ENCODE results near the gene KCTD11.

Gene KCTD11

DNA sequence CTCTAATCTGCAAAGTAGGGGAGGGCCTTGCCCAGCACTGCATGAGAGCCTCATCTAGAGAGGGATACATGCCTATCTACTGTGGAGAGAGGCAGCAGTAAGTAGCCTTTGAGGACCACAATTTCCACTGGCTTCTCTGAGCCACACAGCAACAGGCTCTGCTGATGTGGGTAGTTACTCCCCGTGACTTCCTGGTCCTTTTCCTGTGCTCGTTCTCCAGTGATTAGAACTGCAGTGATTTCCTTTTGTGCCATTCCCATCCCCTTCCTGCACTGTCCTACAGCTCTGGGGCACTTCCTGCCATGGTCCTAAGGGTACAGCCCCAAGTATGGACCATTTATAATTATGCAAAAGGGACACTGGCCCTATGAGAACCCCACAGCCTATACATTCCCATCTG, 39.3 kb downstream of the KCTD11 start:
- Mint-ChIP-seq H3K4me1 (peaks cover 6% of the 10 kb centered on the region), H3K9me3 (no peaks in the 10 kb centered on the region), H3K36me3 (ENCODE audit: low read depth) (peaks cover 31% of the 10 kb centered on the region), H3K27me3 (ENCODE audit: low read depth) (no peaks in the 10 kb centered on the region), H3K27ac (no peak overlapping the region), H3K4me3 (peak overlapping the region; percentile 78 to 82 (median 80))
- TF ChIP-seq, protein P1, sequence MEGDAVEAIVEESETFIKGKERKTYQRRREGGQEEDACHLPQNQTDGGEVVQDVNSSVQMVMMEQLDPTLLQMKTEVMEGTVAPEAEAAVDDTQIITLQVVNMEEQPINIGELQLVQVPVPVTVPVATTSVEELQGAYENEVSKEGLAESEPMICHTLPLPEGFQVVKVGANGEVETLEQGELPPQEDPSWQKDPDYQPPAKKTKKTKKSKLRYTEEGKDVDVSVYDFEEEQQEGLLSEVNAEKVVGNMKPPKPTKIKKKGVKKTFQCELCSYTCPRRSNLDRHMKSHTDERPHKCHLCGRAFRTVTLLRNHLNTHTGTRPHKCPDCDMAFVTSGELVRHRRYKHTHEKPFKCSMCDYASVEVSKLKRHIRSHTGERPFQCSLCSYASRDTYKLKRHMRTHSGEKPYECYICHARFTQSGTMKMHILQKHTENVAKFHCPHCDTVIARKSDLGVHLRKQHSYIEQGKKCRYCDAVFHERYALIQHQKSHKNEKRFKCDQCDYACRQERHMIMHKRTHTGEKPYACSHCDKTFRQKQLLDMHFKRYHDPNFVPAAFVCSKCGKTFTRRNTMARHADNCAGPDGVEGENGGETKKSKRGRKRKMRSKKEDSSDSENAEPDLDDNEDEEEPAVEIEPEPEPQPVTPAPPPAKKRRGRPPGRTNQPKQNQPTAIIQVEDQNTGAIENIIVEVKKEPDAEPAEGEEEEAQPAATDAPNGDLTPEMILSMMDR (IDR thresholded peaks at IDR 0.05; ENCODE audit: unreplicated experiment in 3 of 3) = no peak

- Mint-ChIP-seq H3K4me1 (peaks cover 6% of the 10 kb centered on the region), H3K36me3 (ENCODE audit: low read depth) (peaks cover 27% of the 10 kb centered on the region), H3K27ac (no peak overlapping the region), H3K4me3 (peak overlapping the region; percentile 80 to 92 (median 91)), H3K27me3 (ENCODE audit: low read depth) (no peaks in the 10 kb centered on the region), H3K9me3 (no peaks in the 10 kb centered on the region)
- TF ChIP-seq, protein P1 (IDR thresholded peaks at IDR 0.05; ENCODE audit: unreplicated experiment in 3 of 3) = no peak
Measured at GRCh38 chr17:7392696-7393612, 41.0 kb downstream of the KCTD11 start.

DNA sequence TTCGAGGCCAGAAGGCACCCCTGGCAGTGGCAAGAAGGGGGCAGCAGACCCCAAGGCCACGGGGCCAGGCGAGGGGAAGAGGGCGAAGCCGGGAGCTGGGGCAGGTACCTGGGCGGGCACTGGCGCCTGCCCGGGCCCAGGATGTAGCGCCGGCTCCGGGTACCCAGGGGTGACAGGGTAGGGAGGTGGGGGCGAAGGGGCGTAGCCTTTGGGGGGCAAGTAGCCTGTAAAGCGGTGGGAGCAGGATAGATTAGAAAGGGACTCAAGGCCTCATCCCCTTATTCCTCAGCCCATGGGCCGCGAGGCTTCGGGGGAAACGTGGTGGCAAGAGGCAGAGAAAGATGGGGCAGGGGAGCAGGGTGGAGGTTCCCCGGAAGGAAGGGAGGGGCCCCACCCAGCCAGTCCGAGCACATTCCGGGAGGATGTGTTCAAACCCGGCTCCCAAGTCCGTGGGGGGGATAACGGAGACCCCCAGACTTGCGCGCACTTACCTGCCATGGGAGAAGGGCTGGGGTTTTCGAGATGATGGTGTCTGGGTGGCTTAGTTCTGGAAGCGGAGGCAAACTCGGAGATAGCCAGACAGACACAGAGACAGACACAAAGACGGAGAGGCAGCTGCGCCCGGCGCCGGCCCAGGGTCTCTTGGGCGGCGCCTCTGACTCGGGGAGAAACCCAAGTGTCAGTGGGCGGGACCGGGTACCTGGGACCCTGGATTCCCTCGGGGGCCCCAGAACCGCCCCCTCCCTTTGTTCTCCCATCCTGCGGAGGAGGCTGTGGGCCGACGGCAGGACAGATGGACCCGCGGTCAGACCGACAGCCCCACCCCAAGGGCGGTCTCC, 41.9 kb downstream of the KCTD11 start:
- peaks cover 24% of the 10 kb centered on the region for H3K36me3 Mint-ChIP-seq (ENCODE audit: low read depth)
- H3K4me1 Mint-ChIP-seq = peaks cover 6% of the 10 kb centered on the region
- no peaks in the 10 kb centered on the region for H3K9me3 Mint-ChIP-seq
- peak overlapping the region in 2 of 3 experiments; percentile 57 to 64 for H3K27ac Mint-ChIP-seq
- H3K27me3 Mint-ChIP-seq (ENCODE audit: low read depth) = no peaks in the 10 kb centered on the region
- TF ChIP-seq, protein P1 (IDR thresholded peaks at IDR 0.05; ENCODE audit: unreplicated experiment in 3 of 3) = no peak
- H3K4me3 Mint-ChIP-seq = peak overlapping the region; percentile 91 to 92 (median 91)

DNA sequence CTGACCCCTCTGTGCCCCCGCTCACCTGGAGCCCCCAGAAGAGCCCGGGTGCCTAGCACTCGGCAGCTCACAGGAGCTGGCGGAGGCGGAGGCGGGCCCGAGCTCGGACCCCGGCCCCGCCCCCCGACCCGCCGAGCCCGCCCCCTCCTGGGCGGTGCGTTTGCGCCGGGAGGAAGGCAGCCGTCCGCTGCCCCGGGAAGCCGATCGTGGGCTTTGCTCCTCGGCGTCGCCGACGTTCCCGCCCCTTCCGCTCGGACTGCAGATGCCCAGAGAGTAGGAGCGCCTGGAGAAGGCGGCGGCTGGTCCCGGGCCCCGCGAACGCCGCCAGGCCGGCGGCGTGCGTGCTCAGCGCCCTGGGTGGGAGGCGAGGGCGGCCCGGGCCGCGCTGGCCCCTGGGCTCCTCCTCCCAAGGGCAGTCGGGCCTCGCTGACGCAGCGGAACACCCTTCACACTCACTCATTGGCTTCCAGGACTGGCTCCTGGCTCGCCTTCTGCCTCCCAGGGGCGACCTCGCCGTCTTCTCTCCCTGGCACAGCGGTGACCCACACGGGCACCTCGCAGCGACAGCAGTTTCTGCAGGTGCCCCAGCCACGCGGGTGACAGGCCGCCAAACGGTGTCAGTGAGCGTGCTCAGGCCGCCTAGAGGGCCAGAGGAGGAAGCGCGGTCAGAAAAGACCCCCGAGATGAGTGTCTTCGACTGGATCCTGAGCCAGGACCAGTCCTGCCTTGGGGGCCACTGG, 42.7 kb downstream of the KCTD11 start, which contains the start of gene PLSCR3:
Gene PLSCR3 (minus strand): TSS at position 74 of the 740 bp plus-strand sequence. CDS start 415 bp downstream, outside the sequence.
- Mint-ChIP-seq H3K9me3 (no peaks in the 10 kb centered on the region), H3K27me3 (ENCODE audit: low read depth) (no peaks in the 10 kb centered on the region), H3K36me3 (ENCODE audit: low read depth) (peaks cover 19% of the 10 kb centered on the region), H3K4me3 (peak within 1 kb of the TSS; percentile 97 to 98 (median 97)), H3K4me1 (peaks cover 6% of the 10 kb centered on the region), H3K27ac (peak within 1 kb of the TSS; percentile 90 to 96 (median 93))
- TF ChIP-seq, protein P1 (IDR thresholded peaks at IDR 0.05; ENCODE audit: unreplicated experiment in 3 of 3) = peak; percentile 65 to 70 (median 69)

DNA sequence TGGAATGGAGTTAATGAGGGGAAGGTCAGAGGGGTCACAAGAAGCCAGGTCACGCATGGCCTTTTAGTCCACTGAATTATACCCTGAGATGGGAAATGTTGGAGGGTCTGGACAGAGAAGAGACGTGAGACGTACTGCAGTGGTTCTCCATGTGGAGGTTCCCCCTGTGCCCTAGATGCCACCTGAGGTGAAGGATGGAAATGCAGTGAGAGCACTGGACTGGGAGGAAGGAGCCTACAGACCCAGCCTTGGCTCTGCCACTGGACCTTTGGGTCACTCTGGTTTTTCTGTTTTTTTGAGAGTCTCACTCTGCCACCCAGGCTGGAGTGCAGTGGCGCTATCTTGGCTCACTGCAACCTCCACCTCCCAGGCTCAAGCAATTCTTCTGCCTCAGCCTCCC, 44.2 kb downstream of the KCTD11 start:
- Mint-ChIP-seq H3K4me3 (peak overlapping the region; percentile 2 to 31 (median 29)), H3K27me3 (ENCODE audit: low read depth) (no peaks in the 10 kb centered on the region), H3K36me3 (ENCODE audit: low read depth) (peaks cover 10% of the 10 kb centered on the region)

More for the DNA sequence above, 44.2 kb downstream of the KCTD11 start:
- TF ChIP-seq, protein P1 (IDR thresholded peaks at IDR 0.05; ENCODE audit: unreplicated experiment in 3 of 3) = no peak
- Mint-ChIP-seq H3K9me3 (no peaks in the 10 kb centered on the region), H3K4me1 (peaks cover 6% of the 10 kb centered on the region), H3K27ac (peak overlapping the region in 1 of 3 experiments; percentile 47)
